ENCODE measurements around the gene MRPL57.
"Not testable (repeated sequence)": the region's sequence is repeated elsewhere in the genome, so short reads cannot be mapped to it uniquely, and the experiment has no call there.

Gene MRPL57

GRCh38 chr13:21197606-21198225 lies 21.3 kb downstream of the MRPL57 start:
- not testable (repeated sequence) for DNase-seq (ENCODE audit: low spot score)

GRCh38 chr13:21198391-21198790 lies 21.9 kb downstream of the MRPL57 start:
- not testable (repeated sequence) for DNase-seq (ENCODE audit: low spot score)

GRCh38 chr13:21201456-21202190 lies 25.2 kb downstream of the MRPL57 start:
- DNase-seq (ENCODE audit: low spot score), result not testable (repeated sequence)

DNA sequence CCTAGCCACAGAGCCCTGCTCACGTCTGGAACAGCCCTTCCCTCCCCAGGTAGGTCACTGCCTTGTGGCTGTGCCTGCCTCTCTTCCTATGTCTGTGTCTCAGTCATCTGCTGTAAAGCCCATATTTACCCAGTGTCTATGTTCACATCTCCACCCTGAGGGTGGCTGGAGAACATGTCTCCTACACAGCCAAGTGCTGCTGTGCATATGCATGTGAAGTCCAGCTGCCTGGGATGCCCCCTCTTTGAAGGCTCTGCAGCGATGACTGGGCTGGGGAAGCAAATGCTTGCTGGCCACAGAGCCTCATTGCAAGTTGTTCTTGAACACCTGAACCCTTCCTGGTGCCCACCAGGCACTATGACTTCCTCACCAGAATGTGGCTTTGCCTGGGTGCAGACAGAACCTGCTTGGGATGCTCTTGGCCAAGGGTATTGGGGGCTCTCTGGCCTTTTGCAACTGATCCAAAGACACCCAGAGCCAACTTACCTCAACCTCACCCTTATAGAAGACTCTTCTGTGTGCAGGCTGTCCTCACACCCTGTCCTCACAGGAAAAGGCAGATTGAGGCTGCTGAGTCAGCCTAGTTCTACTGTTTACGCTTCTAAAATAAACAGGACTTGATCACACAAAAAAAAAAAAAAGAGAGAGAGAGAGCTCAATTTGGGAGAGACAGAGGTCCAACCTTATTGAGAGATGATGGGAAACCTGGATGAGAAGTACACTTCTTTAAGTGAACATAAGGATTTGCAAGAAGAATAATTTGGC lies 26.5 kb downstream of the MRPL57 start:
- no peak for DNase-seq (ENCODE audit: low spot score)

DNA sequence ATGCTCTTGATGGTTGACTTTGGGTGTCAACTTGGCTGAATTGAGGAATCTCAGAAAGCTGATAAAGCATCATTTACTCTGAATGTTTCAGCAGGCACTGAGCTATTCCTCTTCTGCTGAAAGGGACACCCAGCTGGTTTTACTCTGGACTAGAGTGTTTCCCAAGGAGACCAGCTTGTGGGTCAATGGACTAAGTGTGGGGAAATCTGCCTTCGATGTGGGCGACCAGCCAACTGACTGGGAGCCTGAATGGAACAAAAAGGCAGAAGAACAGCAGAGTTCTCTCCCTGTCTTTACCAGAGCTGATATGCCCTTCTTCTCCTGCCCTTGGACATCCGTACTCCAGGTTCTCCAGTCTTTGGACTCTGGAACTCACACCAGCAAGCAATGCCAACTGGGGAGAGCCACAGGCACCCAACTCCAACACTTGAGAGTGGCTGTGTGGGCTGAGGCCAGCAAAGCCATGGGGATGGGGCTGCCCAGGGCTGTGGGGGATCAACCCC lies 32.2 kb downstream of the MRPL57 start:
- no peak for DNase-seq (ENCODE audit: low spot score)

GRCh38 chr13:21212138-21212775 lies 35.8 kb downstream of the MRPL57 start:
- no peak for DNase-seq (ENCODE audit: low spot score)

DNA sequence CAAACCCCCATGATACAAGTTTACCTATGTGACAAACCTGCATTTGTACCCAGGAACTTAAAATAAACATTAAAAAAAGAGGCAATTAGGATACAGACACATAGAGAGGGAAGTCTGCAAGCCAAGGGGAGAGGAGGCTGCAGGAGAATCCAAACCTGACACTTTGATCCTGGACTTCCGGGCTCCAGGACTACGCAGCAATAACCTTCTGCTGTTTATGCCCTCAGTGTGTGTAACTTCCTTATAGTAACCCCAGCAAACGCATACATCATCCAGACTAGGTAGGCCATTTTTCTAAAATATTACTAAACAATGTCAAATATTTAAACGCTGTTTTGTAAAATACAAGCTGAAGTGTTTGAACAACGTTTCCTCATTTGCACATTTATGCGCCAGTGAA lies 39.0 kb downstream of the MRPL57 start:
- DNase-seq (ENCODE audit: low spot score), result not testable (repeated sequence)

GRCh38 chr13:21216332-21216731 lies 39.9 kb downstream of the MRPL57 start:
- no peak for DNase-seq (ENCODE audit: low spot score)

- DNase-seq (ENCODE audit: low spot score), result no peak
These were observed 42.0 kb downstream of the MRPL57 start for GRCh38 chr13:21218351-21219035.

GRCh38 chr13:21219036-21219381 lies 42.6 kb downstream of the MRPL57 start:
- DNase-seq (ENCODE audit: low spot score), result no peak

DNA sequence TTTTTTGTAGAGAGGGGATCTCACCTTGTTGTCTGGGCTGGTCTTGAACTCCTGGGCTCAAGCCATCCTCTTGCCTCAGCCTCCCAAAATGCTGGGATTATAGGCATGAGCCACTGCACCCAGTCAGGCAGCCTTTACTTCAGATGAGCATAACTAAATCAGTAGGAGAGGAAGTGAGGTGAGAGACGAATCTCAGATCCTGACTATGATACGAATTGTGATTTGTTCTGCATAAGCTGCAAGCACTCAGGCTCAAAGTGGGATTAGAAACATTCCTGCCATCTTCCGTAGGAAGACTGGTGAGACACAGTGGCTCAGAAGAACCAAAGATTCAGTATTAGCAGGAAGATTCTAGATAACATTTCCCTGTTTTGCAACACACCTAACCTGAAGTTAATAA lies 43.3 kb downstream of the MRPL57 start:
- not testable (repeated sequence) for DNase-seq (ENCODE audit: low spot score)

DNA sequence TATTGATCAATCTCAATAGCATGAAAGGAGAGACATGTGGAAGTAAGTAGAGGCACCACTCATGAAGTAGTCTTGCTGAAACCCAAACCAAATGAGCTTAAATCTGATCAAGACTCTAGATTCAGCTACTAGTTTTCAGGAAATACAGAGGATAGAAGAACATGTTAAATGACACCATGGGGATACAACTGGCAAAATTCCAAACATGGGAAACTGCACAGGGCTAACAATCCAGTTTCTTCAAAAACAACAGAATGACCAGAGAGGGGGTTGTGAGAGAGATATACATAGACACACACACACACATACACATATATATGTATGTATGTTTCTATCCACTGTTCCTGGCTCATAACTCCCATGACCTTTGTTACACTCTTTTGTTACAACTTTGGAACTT lies 44.8 kb downstream of the MRPL57 start:
- DNase-seq (ENCODE audit: low spot score), result no peak

DNA sequence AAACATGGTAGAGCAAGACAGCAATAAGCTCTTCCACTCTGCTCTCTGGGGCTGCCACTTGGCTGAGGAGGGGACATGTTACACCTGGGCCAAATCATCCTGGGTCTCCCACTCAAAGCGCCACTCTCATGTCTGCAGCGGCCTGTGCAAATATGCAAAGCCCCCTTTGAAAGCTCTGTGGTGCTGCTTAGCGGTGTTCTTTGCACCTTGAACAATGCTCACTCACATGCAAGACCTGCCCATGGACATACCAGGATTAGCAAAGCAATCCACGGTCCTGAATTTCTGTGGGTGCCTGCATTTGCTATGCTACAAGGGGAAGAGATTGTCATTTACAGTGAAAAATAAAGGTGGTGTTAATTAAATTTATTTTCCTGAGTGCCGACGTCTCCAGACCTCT lies 48.6 kb downstream of the MRPL57 start:
- DNase-seq (ENCODE audit: low spot score), result no peak

DNA sequence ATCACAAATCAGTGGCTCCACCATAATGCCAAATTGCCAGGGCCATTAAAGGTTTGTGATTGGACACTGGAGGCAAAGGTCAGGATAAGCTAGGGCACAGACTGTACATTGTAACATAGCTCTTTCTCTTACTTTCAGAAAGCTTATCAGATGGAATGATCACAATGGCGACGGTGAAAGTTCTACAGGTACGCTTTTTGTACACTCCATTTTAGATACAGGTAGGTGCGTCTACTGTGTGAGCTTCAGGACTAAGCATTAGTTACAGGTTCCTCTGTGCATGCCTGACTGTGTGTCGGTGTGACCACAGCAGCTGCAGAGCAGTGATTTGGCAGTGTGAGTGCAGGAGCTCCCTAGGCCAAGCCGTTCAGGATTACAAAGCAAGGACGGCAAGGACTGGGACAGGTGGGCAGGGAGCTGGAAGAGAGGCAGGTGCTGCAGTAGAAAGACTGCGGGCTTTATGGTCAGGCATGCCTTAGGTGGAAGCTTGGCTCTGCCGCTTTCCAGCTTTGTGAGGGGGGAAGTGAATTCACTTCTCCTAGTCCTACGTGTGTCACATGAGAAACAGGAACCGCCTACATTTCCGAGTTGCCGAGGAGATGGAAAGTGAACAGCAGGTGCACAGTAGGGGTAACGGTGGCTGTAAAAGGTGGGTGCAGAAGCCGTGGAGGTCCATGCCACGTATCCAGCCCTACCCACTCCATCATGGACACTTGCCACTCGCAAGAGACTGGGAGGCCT lies 49.6 kb downstream of the MRPL57 start:
- DNase-seq (ENCODE audit: low spot score), result no peak

DNA sequence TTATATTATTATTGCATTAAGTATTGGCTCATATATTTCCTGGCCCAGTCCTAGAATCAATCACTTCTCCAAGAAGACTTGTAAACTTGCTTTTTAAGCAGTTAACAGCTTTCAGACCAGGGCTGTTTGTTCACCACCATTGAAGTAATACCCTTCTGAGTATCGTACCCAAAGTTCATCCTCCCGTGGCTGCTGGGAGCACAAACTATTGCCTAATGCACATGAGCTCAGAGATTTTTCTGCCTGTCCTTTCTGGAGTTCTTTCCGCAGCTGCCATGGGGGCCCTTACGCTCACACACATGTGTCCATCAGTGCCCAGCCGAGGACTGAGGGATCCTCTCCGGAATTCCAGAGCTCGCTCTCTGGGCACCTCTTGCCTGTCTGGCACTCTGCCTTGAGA lies 51.5 kb downstream of the MRPL57 start:
- DNase-seq (ENCODE audit: low spot score), result no peak
